Stimulated activated CD8-positive, alpha-beta memory T cell treated with anti-CD3 and anti-CD28 coated beads, Interleukin-15, amount 100 ng/mL, for 1 hour (primary cell): ENCODE measurements around the gene LTBP1.

Experiments
- DNase-seq: peaks from one replicate; pipeline ENCODE4 v3.0.0-alpha.2; 2020; ENCODE audit warnings: low read depth

Gene LTBP1

DNA sequence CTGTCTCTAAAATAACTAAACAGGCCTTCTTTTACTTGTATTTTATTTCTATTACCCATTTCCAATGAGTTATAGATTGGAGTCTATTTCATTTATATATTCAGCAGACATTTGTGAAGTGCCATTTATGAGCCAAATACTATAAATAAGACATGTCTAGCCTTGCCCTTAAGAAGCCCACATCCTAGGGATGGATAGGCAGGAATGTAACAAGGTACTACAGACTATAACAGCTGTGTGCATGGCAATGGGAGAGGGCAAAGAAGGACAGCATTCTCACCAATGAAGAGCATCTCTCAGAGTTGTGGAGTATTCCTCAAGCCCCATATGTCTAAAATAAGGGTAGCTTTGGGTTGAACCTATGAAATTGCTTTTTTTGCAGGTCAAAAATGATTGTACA lies 367.8 kb downstream of the LTBP1 start:
- DNase-seq = no peak

DNA sequence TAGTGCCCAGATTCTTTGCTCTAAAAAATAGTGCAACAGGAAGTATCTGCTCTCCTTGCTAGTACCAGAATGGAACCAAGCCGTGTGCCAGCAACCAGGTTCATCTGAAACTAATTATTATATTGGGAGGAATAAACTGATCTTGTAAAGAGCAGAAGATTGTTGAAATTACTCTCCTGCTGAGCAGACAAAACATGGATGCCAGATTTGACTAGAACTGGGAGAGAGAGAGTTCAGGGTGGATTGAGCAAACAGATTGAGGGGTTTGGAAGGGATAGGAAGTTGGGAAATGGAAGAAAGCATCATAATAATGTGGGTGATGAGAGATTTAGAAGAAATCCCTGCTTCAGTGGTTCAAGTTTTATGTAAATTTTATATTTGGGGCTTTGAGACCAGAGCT lies 369.6 kb downstream of the LTBP1 start:
- no peak for DNase-seq

DNA sequence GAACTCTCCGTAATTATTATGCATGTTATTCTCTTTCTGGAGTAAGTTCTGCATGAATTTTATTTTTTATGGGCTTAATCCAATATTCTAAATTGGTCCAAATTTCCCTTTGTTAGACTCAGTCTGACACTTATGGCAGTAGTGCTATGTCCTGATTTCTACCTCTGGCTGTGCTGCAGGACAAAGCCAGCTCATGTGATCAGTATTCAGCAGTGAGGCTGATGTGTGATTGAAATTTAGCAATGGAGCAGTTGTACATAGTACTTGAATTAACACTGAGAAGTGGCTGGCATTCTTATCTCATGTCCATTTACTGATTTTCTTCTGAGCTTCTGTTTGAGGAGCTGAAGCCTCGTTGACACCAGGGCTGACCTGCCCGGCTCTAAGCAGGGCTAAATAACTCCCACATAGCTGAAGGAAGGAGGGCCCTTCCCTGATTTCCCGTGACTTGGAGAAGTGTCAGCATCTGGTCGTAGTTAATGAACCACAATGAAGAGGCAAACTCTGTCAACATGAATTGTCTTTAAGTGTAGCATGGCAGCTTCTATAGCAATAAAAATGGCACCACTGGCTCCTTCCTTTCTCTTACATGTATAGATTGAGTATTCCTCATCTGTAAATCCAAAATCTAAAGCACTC lies 370.7 kb downstream of the LTBP1 start:
- DNase-seq = no peak

DNA sequence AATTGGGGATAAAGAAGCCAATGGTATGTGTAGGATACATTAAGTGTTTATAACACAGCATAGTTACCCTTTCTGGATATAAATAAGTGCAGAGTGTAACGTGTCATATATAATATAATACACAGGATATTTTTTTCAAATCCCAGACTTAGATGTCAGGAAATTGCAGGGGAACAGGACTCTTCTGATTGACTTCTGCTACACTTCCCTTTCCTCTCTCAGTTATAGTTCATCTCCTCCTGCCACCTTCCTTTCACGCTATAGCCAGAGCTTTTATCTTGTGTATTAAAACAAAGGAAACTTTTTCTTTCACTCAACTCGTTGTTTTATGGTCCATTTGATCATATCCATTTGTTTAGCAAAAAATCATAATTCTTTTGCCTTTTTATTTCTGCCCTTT lies 371.7 kb downstream of the LTBP1 start:
- DNase-seq = no peak

DNA sequence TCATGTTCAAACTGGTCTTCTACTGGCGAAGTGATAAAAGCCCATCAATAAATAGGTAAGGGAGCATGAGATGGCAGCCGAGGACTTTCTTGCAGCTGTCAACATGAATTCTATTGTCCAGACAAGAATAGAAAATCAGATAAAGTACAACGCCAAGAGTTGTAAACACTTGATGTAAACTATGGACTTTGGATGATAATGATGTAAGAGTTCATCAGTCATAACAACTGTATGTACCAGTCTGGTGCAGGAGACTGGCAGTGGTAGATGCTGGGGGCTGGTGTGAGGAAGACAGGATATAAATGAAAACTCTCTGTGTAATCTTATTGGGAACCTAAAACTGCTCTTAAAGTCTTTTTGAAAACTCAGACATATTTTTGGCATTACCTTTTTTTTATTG lies 373.8 kb downstream of the LTBP1 start:
- no peak for DNase-seq

DNA sequence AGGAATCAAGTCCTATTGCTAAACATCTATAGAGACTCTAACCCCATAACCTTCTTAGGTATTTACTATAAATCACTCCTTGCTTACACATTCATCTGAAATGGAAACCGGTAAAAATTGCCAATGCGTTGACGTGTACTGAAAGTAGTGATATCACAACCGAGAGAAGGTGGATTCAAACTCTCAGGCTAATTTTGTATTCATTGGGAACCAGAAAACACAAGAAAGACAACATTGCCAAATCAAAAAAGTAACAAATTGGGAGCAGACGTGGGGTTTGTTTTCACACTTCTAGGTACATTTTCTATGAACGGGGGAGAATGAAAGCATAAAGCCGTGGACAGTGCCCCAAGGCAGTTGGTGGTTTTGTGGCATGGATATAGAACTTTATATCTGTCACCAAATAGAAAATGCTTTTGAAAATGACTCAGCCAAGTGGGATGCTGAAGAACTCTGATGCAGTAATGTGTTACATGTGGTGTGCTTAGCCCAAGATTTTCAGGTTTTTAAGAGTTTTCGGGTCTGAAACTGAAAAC lies 374.6 kb downstream of the LTBP1 start:
- DNase-seq = no peak

DNA sequence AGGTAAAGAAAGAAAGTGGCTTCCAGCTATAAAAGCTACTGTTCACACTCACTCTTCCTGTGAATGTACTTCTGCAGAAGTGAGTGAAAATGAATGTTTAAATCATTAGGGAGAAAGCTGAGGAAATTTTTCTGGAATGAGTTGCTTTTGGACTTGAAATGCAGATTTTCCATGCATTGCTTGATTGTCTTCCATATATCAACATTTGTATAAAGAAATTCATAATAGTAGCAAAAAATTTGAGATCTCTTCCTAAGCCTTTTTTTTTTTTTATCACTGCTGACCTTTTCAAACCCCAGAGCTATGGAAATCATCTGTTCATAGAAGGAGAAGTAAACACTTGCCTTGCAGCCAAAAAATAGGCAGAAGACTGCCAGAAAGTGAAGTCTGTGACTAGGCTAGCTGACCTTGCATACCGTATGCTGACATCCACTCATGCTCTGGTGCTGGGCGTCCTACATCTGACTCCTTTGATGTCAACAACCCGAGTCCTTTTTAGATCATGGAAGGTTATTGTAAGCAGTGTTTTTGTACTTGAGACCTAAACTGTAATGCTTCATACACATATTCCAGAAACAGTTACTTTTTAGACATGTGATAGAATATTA lies 375.2 kb downstream of the LTBP1 start:
- DNase-seq = no peak

DNA sequence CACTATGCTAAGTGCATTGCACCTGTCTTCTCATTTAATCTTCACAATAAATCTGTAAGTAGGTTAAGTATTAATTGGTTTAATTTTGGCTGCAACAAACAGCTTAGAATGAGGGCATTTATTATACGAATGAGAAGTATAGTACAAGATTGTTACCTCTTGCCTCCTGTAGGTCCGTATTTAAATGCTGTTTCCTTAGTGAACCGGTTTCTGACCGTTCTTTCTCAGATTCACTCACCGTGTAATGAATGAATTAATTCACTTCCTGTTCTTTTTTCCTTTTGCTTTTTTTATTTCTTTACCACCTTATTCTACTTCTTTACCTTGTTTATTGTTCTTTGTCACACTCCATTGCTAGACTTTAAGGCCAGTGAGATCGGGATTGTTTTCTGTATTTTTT lies 375.9 kb downstream of the LTBP1 start:
- no peak for DNase-seq

DNA sequence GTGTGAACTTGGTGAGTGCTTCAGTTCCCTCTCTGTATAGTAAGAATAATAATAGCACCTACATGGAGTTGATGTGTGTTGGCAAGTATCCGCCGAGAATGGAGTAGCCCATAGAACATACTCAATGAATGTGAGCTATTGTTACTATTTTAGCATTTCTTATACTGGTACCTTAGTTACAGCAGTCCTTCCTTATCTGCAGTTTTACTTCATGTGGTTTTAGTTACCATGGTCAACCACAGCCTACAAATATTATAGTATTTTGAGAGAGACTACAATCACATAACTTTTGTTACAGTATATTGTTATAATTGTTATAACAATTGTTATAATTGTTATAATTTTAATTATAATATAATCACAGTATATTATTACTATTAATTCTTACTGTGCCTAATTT lies 377.2 kb downstream of the LTBP1 start:
- DNase-seq = no peak

DNA sequence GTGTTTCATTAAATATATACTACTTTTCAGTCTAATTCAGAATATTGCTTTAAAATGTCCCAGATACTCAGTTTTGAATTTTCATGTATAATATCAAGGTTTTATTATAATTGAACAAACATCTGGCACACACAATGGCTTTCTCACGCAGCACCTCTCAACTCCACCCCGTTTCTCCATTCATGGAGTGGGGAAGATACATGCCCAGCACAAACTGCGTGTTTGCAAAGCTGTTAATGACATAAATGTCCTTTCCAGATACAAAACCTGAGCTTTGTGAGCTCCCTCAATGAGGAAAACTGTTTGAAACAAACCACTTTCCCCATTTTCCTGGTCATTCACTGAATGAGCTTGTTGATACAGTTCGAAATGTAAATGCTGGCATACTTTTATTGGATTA lies 379.3 kb downstream of the LTBP1 start:
- DNase-seq = no peak

DNA sequence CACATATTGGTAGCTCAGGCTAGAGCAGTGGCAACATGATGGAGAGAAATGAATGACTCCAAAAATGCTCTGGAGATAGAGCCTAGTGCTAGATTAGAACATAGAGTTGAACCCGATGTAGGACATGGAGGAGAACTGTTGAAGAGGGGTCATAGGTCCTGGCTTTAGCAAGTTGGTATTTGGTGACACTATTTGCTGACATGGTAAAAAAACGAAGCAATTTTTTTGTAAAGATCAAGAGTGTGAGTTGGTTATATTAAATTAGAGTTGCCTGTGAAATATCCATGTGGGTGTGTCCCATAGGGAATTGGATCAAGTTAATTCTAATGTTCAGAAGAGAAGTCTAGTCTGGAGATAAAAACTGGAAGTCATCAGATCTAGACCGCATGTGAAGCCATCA lies 386.7 kb downstream of the LTBP1 start:
- no peak for DNase-seq

DNA sequence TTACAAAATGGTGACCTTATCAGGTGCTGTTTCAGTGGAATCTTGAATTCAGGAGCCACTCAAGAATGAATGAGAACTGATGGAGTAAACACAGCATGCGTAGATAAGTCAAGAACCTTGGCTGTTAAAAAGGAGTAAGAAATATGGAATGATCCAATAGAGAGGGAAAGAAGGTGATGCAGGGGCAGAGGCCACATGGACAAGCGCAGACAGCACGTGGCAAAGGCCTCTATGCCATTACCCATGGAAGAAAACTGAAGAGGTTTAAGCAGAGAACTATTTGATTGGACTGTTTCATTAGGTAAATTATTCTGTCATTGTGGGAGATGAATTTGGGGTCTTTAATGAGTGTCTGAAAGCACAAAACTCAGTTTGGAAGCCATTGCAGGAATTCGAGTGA lies 387.3 kb downstream of the LTBP1 start:
- no peak for DNase-seq

DNA sequence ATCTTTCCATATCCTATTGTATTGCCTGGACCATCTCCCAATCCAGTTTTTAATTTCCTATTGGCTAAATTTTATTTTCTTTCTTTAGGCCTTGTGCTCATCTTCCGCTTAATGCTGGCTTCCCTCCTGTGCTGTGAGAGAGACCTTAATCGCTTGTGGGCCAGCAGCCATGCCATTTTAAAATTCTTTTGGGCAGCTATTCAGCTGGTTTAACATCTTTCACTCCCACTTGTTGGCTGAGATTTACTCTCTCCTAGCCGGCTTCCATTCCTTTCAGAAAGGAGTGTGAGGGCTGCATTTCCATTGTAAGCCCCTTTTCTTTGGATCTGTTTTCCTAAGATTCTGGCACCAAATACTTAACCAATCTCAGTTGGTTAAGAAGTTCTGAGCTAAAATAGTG lies 388.8 kb downstream of the LTBP1 start:
- DNase-seq = no peak

DNA sequence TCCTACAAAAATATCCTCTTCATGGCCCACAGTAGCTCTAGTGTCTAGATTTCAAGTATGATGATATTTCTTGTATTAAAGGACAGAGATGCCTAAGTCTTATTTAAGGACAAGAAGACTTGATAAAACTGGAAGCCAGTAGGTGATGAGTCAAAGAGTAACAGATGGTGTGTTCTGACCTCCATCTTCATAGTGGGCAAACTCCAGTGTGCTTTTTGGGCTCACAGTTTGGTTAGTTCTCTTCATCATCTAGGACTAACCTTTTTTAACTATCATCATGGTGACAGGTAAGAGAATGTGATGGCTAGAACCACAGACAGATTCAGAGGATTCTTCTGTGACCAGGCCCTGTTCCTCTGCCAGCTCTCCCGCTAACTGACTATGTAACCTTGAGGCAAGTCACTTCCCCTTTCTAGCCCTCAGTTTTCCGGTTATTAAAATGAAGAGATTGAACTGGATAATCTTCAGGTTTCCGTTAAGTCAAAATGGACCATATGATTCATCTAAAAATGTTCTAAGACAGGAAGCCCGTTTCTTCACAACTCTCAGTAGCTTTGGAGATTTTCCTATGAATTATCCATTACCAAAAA lies 389.4 kb downstream of the LTBP1 start:
- no peak for DNase-seq

DNA sequence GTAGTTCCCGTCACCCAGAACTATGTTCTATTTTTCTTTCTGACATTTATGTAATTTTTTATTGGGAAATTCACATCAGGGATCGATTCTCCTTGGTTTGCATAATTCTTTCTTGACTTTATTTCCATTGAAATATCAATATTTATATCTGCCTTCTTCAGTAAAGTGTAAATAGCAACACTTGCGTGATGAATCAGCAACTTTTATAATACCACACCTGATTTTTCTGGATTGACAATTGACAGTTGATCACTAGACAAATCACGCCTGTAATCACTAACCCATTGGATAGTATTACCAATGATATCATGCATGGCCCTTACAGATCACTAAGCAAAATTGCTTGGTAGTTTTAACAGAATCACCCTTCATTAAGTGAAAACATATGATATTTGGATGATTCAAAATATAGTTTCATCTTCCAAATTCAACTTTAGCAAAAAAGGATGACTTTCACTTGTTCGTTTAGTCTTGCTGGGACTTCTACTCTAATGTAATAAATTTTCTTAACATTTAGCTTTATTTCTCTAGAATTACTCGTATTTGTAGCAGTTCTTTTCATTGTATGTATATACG lies 390.7 kb downstream of the LTBP1 start:
- no peak for DNase-seq

DNA sequence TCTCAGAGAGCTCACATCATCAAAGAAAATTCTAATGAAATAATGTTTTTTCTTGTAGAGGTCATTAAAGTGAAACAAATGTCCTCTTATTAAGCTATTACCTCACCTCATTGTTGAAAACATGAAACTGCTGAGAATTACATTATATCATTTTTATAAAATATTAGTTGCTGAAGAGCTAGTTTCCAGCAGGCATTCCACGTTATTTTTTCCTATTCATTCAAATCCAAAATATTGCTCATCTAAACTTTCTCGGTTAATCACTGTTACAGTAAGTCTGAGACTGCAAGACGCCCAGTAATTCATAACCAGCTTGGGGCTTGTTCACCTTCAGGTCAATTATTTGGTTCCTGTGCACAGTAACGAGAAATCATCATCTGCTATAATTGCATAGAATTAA lies 391.2 kb downstream of the LTBP1 start:
- DNase-seq = no peak

DNA sequence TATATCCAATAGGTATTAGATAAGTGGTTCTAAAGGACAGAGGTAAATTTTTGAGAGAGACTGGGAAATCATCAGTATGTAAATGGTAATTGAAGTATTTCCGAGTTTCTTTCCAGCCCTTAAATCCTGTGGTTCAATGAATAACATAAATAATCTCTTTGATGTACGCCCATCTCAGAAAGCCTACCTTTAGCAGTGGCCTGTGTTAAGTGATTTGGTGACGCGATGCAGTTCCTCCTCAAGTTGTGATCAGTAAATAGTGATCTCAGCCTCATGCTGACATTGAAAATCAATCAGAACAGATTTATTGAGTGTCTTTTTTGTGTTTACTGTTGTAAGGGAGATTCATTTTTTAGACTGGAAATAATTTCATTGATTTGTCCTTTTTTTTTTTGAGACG lies 392.5 kb downstream of the LTBP1 start:
- no peak for DNase-seq

DNA sequence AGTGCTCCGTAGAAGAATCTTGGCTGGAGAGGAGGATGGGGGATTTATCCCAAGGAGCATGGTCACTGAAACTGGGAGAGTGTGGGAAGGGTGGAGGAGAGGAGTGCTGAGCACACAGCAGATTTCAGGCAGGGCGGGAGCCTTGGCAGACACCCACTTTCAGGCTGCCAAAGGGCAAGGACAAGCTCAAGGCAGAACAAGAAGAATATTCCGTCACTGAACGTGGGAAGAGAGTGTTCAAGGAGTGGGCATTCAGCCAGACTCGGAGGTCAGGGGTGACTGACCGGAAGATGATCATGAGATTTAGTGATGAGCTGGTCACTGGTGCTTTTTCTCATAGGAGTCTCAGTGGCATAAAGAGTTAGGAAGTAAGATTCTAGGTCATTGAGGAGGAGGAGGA lies 393.5 kb downstream of the LTBP1 start:
- no peak for DNase-seq

DNA sequence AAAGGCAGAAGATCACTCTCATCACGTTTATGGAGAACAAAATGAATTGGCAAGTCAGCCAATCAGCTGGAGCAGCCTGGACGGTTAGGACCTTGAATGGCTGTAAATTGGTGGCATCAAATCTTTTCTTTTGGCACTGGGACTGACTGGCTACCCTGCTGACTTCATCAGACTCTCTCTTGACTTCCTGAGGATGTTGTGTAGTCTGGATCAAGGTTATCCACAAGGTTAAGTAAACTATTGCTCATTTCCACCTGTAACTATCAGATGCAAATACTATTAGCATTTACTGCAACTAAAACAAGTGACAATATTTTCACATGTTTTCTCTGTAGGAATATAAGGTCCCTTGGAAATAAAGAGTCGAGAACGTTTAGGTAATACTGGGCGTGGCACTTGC lies 395.4 kb downstream of the LTBP1 start:
- DNase-seq = no peak

DNA sequence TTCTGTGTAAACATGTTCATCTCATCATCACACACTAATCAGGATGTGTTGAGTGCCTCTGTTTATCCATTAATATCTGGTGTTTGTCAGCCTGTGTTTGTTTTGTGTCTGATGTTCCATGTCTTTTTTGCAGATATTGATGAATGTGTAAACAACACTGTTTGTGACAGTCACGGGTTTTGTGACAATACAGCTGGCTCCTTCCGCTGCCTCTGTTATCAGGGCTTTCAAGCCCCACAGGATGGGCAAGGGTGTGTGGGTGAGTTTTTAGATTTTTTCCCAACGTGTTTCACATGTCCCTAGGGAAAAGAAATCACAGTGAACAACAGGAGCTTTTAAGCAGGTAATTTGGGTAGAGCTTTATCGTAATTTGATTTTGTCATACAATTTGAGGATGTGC lies 396.0 kb downstream of the LTBP1 start:
- DNase-seq = no peak

DNA sequence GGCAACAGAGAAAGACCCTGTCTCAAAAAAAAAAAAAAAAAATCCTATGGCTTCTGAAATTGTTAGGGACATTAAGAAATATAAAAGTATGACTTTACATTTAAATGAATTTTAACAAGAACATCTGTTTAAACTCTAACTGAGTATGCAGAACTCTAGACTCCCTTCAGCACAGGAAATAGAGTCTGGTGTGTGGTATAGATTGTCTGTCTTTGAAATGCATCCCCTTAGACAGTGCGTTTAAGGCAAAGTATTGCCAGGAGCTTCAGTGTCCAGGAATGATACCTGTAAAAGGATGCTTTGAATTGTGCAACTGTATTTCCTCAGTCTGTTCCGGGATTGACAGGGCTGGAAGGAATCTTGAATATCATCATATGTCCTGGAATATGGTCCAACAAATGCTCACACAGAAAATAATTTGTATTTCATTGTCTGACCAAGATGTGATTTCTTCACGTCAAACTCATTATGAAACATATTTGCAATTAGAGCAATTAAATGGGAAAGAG lies 396.7 kb downstream of the LTBP1 start:
- no peak for DNase-seq

DNA sequence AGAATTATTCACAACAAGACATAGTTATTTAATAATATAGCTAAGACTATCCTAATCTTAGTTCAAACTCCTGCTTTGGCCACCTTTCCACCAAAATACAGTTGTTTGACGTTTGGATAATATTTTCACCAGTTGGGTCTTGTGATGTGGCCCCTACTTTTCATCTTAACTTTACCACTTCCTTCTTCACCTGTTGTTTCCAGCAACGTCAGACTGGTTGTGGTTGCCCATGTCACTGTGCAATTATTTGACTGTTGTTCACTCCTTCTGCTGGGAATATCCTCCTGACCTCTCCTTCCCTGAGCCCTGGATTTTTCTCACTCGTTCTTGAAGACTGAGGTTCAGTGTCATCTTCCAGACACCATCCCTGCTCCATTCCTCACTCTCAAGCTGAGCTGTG lies 397.5 kb downstream of the LTBP1 start:
- no peak for DNase-seq

DNA sequence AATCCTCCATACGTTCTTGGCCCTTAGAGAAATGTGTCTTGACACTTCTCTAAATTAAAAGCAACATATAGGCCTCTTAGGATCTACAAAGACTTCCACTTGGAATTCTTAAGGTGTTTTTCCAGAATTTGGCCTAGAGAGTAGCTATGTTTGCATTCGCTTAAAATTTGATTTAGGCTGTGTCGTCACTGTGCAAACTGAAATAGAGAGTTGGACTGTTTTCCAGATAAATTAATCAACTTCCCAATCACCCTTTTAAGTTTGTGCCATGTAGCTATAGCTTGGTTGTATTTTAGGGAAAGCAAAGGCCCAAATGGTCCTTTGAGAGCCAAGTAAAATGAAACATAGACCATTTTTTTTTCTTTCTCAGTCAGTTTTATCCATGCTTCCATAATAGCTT lies 401.1 kb downstream of the LTBP1 start:
- no peak for DNase-seq
